Measurements from ENCODE around the gene NPR1.

Gene NPR1

GRCh38 chr1:153649137-153649862 is 29.2 kb upstream of the NPR1 start (continued):
- no peak for TF ChIP-seq BCL11A (tag by site-specific recombination; IDR thresholded peaks at IDR 0.05; ENCODE audit: low read depth)
- no peak for TF ChIP-seq ZNF391 (tag by site-specific recombination; IDR thresholded peaks at IDR 0.05; ENCODE audit: borderline replicate concordance, low read depth)
- TF ChIP-seq ZNF629 (tag by site-specific recombination; IDR thresholded peaks at IDR 0.05), result no peak
- TF ChIP-seq ZNF768 (tag by site-specific recombination; IDR thresholded peaks at IDR 0.05), result no peak
- TF ChIP-seq ZNF791 (tag by site-specific recombination; IDR thresholded peaks at IDR 0.05), result no peak

- no peak overlapping the region for H3K4me3 ChIP-seq (ENCODE audit: low read depth, low read length)
- ChIA-PET CTCF (no interaction called here), POLR2A (interaction anchor here (1.5 to 2.7 kb wide), 3 partner anchors 9 to 16 kb away, joined by 5 to 16 read pairs (median 7); partner anchors contain the start of genes CHTOP and SNAPIN)
- H3K9me3 ChIP-seq (ENCODE audit: control insufficient read depth, insufficient read depth, low read depth, low read length), result no peaks in the 10 kb centered on the region
- peak; percentile 34; the same call in 1 of the 2 replicates for TF ChIP-seq SCRT2 (tag by site-specific recombination; IDR thresholded peaks at IDR 0.05)
- no peak for TF ChIP-seq ZNF335 (tag by site-specific recombination; conservative IDR thresholded peaks at IDR 0.05)
- no peaks in the 10 kb centered on the region for H3K4me1 ChIP-seq (ENCODE audit: control insufficient read depth, insufficient read depth, low read length)
- H3K36me3 ChIP-seq (ENCODE audit: control insufficient read depth in 2 of 2, insufficient read depth in 1 of 2, low read length in 2 of 2), result peaks cover 7 to 26% of the 10 kb centered on the region in 2 experiments
- no peak overlapping the region for H3K27ac ChIP-seq (ENCODE audit: extremely low read depth, low read depth, low read length)
Observed at GRCh38 chr1:153649863-153650235, 28.6 kb upstream of the NPR1 start.

- TF ChIP-seq ZNF776 (tag by site-specific recombination; IDR thresholded peaks at IDR 0.05; ENCODE audit: borderline replicate concordance) (no peak), ZNF677 (tag by site-specific recombination; IDR thresholded peaks at IDR 0.05) (no peak), ZBTB17 (tag by site-specific recombination; IDR thresholded peaks at IDR 0.05) (peak; percentile 83), ZNF621 (tag by site-specific recombination; IDR thresholded peaks at IDR 0.05) (no peak), ZNF600 (tag by site-specific recombination; IDR thresholded peaks at IDR 0.05) (0 out of 2 replicates have a peak, but pooled peaks have one; percentile 46), SP7 (tag by site-specific recombination; IDR thresholded peaks at IDR 0.05) (no peak)
- H3K4me1 ChIP-seq (ENCODE audit: control insufficient read depth, insufficient read depth, low read length), result no peaks in the 10 kb centered on the region
- no peak overlapping the region for H3K4me3 ChIP-seq (ENCODE audit: low read depth, low read length)
- no peak overlapping the region for H3K27ac ChIP-seq (ENCODE audit: extremely low read depth, low read depth, low read length)
- no peaks in the 10 kb centered on the region for H3K9me3 ChIP-seq (ENCODE audit: control insufficient read depth, insufficient read depth, low read depth, low read length)
- H3K36me3 ChIP-seq (ENCODE audit: control insufficient read depth in 2 of 2, insufficient read depth in 1 of 2, low read length in 2 of 2), result peaks cover 0 to 7% of the 10 kb centered on the region in 2 experiments; a peak in 1 of 3 replicates
- ChIA-PET POLR2A (interaction anchor here (0.6 to 2.2 kb wide), 5 partner anchors 8 to 114 kb away, joined by 3 to 9 read pairs (median 4); partner anchors contain the start of genes S100A1 and S100A13), CTCF (no interaction called here)
Observed at GRCh38 chr1:153651771-153652170, 26.7 kb upstream of the NPR1 start.

GRCh38 chr1:153652805-153653500 is 25.5 kb upstream of the NPR1 start:
- no peak overlapping the region for H3K27ac ChIP-seq (ENCODE audit: extremely low read depth, low read depth, low read length)
- H3K9me3 ChIP-seq (ENCODE audit: control insufficient read depth, insufficient read depth, low read depth, low read length), result no peaks in the 10 kb centered on the region
- no peak overlapping the region for H3K4me3 ChIP-seq (ENCODE audit: low read depth, low read length)
- ChIA-PET POLR2A (interaction anchor here (0.6 to 2.2 kb wide), 6 partner anchors 9 to 39 kb away, joined by 3 to 9 read pairs (median 4); partner anchors contain the start of genes CHTOP, S100A1 and S100A13), CTCF (interaction anchor here (1.2 kb wide), 2 partner anchors 25 to 144 kb away, joined by 3 read pairs; partner anchors contain the start of gene S100A13)
- TF ChIP-seq YY1 (tag by site-specific recombination; IDR thresholded peaks at IDR 0.05), result no peak
- no peak for TF ChIP-seq ZNF423 (tag by site-specific recombination; IDR thresholded peaks at IDR 0.05)
- no peak for TF ChIP-seq ZNF473 (tag by site-specific recombination; IDR thresholded peaks at IDR 0.05)
- no peak for TF ChIP-seq ZNF521 (tag by site-specific recombination; IDR thresholded peaks at IDR 0.05)
- no peak for TF ChIP-seq ZIC2 (tag by site-specific recombination; IDR thresholded peaks at IDR 0.05)
- TF ChIP-seq ZNF140 (tag by site-specific recombination; IDR thresholded peaks at IDR 0.05), result no peak
- no peak for TF ChIP-seq ZSCAN23 (tag by site-specific recombination; IDR thresholded peaks at IDR 0.05)
- TF ChIP-seq ZFP37 (tag by site-specific recombination; IDR thresholded peaks at IDR 0.05), result no peak
- no peak for TF ChIP-seq ZNF704 (tag by site-specific recombination; IDR thresholded peaks at IDR 0.05)
- TF ChIP-seq HOXA7 (CRISPR knock-in tag; IDR thresholded peaks at IDR 0.05; ENCODE audit: borderline replicate concordance), result no peak
- TF ChIP-seq ZNF580 (tag by site-specific recombination; IDR thresholded peaks at IDR 0.05), result no peak
- no peak for TF ChIP-seq IKZF3 (tag by site-specific recombination; IDR thresholded peaks at IDR 0.05)
- TF ChIP-seq ZNF114 (tag by site-specific recombination; IDR thresholded peaks at IDR 0.05), result no peak
- no peak for TF ChIP-seq ZNF354C (tag by site-specific recombination; IDR thresholded peaks at IDR 0.05; ENCODE audit: borderline replicate concordance, low read depth)
- TF ChIP-seq ZNF792 (tag by site-specific recombination; IDR thresholded peaks at IDR 0.05), result no peak
- no peak for TF ChIP-seq ZNF623 (tag by site-specific recombination; IDR thresholded peaks at IDR 0.05)
- no peak for TF ChIP-seq SP2 (tag by site-specific recombination; IDR thresholded peaks at IDR 0.05)
- no peaks in the 10 kb centered on the region for H3K36me3 ChIP-seq (ENCODE audit: control insufficient read depth in 2 of 2, insufficient read depth in 1 of 2, low read length in 2 of 2)
- H3K4me1 ChIP-seq (ENCODE audit: control insufficient read depth, insufficient read depth, low read length), result no peaks in the 10 kb centered on the region

Measured in HEK293 (cell line).